ENCODE measurements around the gene CAVIN2. TPM values are rescaled to one million over a fixed set of nuclear protein-coding genes. Genes with fewer than 3 reads are reported as not detected.

CAVIN2 gene
- total RNA-seq, 1 experiment from 2014 or later = 2.3 TPM

GRCh38 chr2:191838526-191838925, 8.4 kb downstream of the CAVIN2 start:
- no peak for DNase-seq
- Histone ChIP-seq H3K4me1 (replicated peaks; ENCODE audit: insufficient read depth) (no peaks in the 10 kb centered on the region), H3K9me3 (ENCODE audit: insufficient read depth, low read depth) (no peaks in the 10 kb centered on the region), H3K27ac (no peak overlapping the region), H3K79me2 (ENCODE audit: low read depth) (no peaks in the 10 kb centered on the region), H3K4me3 (no peak overlapping the region), H3K9me2 (ENCODE audit: insufficient read depth) (no peaks in the 10 kb centered on the region), H3K4me2 (no peak overlapping the region), H4K20me1 (ENCODE audit: insufficient read depth) (no peaks in the 10 kb centered on the region), H3K27me3 (ENCODE audit: insufficient read depth, low read depth) (no peaks in the 10 kb centered on the region), H2AFZ (no peak overlapping the region), H3F3A (ENCODE audit: insufficient read depth, low read depth) (no peaks in the 10 kb centered on the region), H3K36me3 (ENCODE audit: low read depth) (no peaks in the 10 kb centered on the region)
- POLR2A ChIA-PET (ENCODE audit: unreplicated experiment) = no interaction called here
- TF ChIP-seq EZH2 (IDR thresholded peaks at IDR 0.05; ENCODE audit: low read depth) (no peak), CTCF (conservative IDR thresholded peaks at IDR 0.05) (no peak)
- intact Hi-C loops (cut with micrococcal nuclease; ENCODE audit: unreplicated experiment) = no loop called here
- BruUV-seq (replicated peaks) = no TSS peak
- CTCF ChIA-PET = no interaction called here

- Histone ChIP-seq H3K9me2 (ENCODE audit: insufficient read depth) (no peaks in the 10 kb centered on the region), H3K4me1 (replicated peaks; ENCODE audit: insufficient read depth) (no peaks in the 10 kb centered on the region), H3K27ac (no peak overlapping the region), H3K4me3 (no peak overlapping the region), H3K36me3 (ENCODE audit: low read depth) (no peaks in the 10 kb centered on the region), H3K79me2 (ENCODE audit: low read depth) (no peaks in the 10 kb centered on the region), H3K27me3 (ENCODE audit: insufficient read depth, low read depth) (no peaks in the 10 kb centered on the region), H3K4me2 (no peak overlapping the region), H2AFZ (no peak overlapping the region), H4K20me1 (ENCODE audit: insufficient read depth) (no peaks in the 10 kb centered on the region), H3F3A (ENCODE audit: insufficient read depth, low read depth) (no peaks in the 10 kb centered on the region), H3K9me3 (ENCODE audit: insufficient read depth, low read depth) (no peaks in the 10 kb centered on the region)
- no TSS peak for BruUV-seq (replicated peaks)
- DNase-seq = no peak
- ChIA-PET POLR2A (ENCODE audit: unreplicated experiment) (no interaction called here), CTCF (no interaction called here)
- intact Hi-C loops (cut with micrococcal nuclease; ENCODE audit: unreplicated experiment) = no loop called here
- no peak for TF ChIP-seq EZH2 (IDR thresholded peaks at IDR 0.05; ENCODE audit: low read depth)
- no peak for TF ChIP-seq CTCF (conservative IDR thresholded peaks at IDR 0.05)
Observed at GRCh38 chr2:191836853-191837769, 9.8 kb downstream of the CAVIN2 start.

- no peak overlapping the region for H3K27ac ChIP-seq
Observed at GRCh38 chr2:191836471-191836852, 10.4 kb downstream of the CAVIN2 start.

More at GRCh38 chr2:191836471-191836852, 10.4 kb downstream of the CAVIN2 start:
- CTCF ChIA-PET = no interaction called here
- Histone ChIP-seq H3K27me3 (ENCODE audit: insufficient read depth, low read depth) (no peaks in the 10 kb centered on the region), H2AFZ (no peak overlapping the region), H3K79me2 (ENCODE audit: low read depth) (no peaks in the 10 kb centered on the region), H3K4me1 (replicated peaks; ENCODE audit: insufficient read depth) (no peaks in the 10 kb centered on the region), H3K4me2 (no peak overlapping the region), H4K20me1 (ENCODE audit: insufficient read depth) (no peaks in the 10 kb centered on the region), H3F3A (ENCODE audit: insufficient read depth, low read depth) (no peaks in the 10 kb centered on the region), H3K9me3 (ENCODE audit: insufficient read depth, low read depth) (no peaks in the 10 kb centered on the region), H3K4me3 (no peak overlapping the region), H3K9me2 (ENCODE audit: insufficient read depth) (no peaks in the 10 kb centered on the region), H3K36me3 (ENCODE audit: low read depth) (no peaks in the 10 kb centered on the region)
- POLR2A ChIA-PET (ENCODE audit: unreplicated experiment) = no interaction called here
- TF ChIP-seq CTCF (conservative IDR thresholded peaks at IDR 0.05) (no peak), EZH2 (IDR thresholded peaks at IDR 0.05; ENCODE audit: low read depth) (no peak)
- intact Hi-C loops (cut with micrococcal nuclease; ENCODE audit: unreplicated experiment) = no loop called here
- BruUV-seq (replicated peaks) = no TSS peak
- DNase-seq = no peak

Data from PC-9 (cell line).